ENCODE measurements around the gene TPRN. TPM values are rescaled to one million over a fixed set of nuclear protein-coding genes. Genes with fewer than 3 reads are reported as not detected.

The TPRN gene
- total and polyA plus RNA-seq, 2 of the 4 experiments (the other 2 are of a cell fraction): 1.8 to 5.3 TPM

GRCh38 chr9:137164370-137165249 lies 35.9 kb downstream of the TPRN start:
- Histone ChIP-seq H3K36me3 (ENCODE audit: control insufficient read depth, insufficient read depth, low read length) (no peaks in the 10 kb centered on the region), H4K5ac (ENCODE audit: low read depth, low read length) (no peak overlapping the region), H3K23ac (ENCODE audit: low read depth, low read length) (no peak overlapping the region), H3K4me1 (ENCODE audit: control insufficient read depth, insufficient read depth, low read length) (peaks cover 4% of the 10 kb centered on the region; the same call in 1 of the 2 replicates), H2AK9ac (replicated peaks; ENCODE audit: low read depth, low read length, poor library complexity) (no peak overlapping the region), H3K18ac (ENCODE audit: low read depth, low read length) (no peak overlapping the region), H4K91ac (ENCODE audit: insufficient read depth, low read depth, low read length) (no peak overlapping the region), H2AFZ (replicated peaks; ENCODE audit: low read length, poor library complexity) (no peak overlapping the region), H3K9me3 (ENCODE audit: control insufficient read depth, insufficient read depth, low read length) (no peaks in the 10 kb centered on the region), H2BK20ac (ENCODE audit: low read depth, low read length) (no peak overlapping the region), H3K79me1 (ENCODE audit: low read depth in 1 of 2, low read length in 2 of 2) (no peaks in the 10 kb centered on the region), H3K4me3 (ENCODE audit: insufficient read depth, low read depth, low read length) (no peak overlapping the region), H3K27me3 (ENCODE audit: control insufficient read depth, insufficient read depth, low read length) (peaks cover 89% of the 10 kb centered on the region), H3K27ac (ENCODE audit: insufficient read depth, low read length) (no peak overlapping the region), H3K9me1 (ENCODE audit: insufficient read depth, low read length) (no peaks in the 10 kb centered on the region), H3K56ac (ENCODE audit: extremely low read depth, insufficient read depth, low read length) (no peak overlapping the region), H2BK120ac (ENCODE audit: low read depth, low read length) (no peak overlapping the region), H3K4me2 (ENCODE audit: low read depth, low read length) (no peak overlapping the region), H3K4ac (ENCODE audit: low read depth, low read length) (no peak overlapping the region), H3K14ac (replicated peaks; ENCODE audit: low read depth, low read length) (no peak overlapping the region), H3K9ac (ENCODE audit: low read depth, low read length) (no peak overlapping the region), H2BK5ac (ENCODE audit: low read depth, low read length, poor library complexity, severe bottlenecking) (no peak overlapping the region), H4K8ac (ENCODE audit: low read depth in 2 of 2, low read length in 2 of 2) (no peak overlapping the region), H2AK5ac (ENCODE audit: low read depth, low read length) (no peak overlapping the region), H4K20me1 (ENCODE audit: insufficient read depth, low read length) (no peaks in the 10 kb centered on the region), H2BK15ac (ENCODE audit: low read depth, low read length) (no peak overlapping the region)
- dilution Hi-C loops (cut with HindIII; ENCODE audit: low sequenced_read_pairs, unreplicated experiment) (no loop called here), in situ Hi-C loops (cut with MboI; ENCODE audit: low sequenced_read_pairs) (no loop called here), intact Hi-C loops (cut with micrococcal nuclease) (no loop called here)
- no peak for ATAC-seq (ENCODE audit: low read depth)
- CTCF ChIA-PET: no interaction called here
- 25% methylated on average over 5 of the region's 34 CpGs; no CpG with 5 or more reads in 1 of the 2 experiments for WGBS, 2 experiments (ENCODE audit: extremely low coverage in 2 of 2, insufficient read length in 1 of 2)
- TF ChIP-seq, protein P1, sequence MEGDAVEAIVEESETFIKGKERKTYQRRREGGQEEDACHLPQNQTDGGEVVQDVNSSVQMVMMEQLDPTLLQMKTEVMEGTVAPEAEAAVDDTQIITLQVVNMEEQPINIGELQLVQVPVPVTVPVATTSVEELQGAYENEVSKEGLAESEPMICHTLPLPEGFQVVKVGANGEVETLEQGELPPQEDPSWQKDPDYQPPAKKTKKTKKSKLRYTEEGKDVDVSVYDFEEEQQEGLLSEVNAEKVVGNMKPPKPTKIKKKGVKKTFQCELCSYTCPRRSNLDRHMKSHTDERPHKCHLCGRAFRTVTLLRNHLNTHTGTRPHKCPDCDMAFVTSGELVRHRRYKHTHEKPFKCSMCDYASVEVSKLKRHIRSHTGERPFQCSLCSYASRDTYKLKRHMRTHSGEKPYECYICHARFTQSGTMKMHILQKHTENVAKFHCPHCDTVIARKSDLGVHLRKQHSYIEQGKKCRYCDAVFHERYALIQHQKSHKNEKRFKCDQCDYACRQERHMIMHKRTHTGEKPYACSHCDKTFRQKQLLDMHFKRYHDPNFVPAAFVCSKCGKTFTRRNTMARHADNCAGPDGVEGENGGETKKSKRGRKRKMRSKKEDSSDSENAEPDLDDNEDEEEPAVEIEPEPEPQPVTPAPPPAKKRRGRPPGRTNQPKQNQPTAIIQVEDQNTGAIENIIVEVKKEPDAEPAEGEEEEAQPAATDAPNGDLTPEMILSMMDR (conservative IDR thresholded peaks at IDR 0.05; ENCODE audit: low read depth, low read length): no peak
- TF ChIP-seq CEBPB (IDR thresholded peaks at IDR 0.05; ENCODE audit: low read depth, low read length) (no peak), POLR2A (IDR thresholded peaks at IDR 0.05; ENCODE audit: low read depth, low read length) (no peak), RAD21 (IDR thresholded peaks at IDR 0.05; ENCODE audit: low read length) (no peak), NFE2L2 (IDR thresholded peaks at IDR 0.05; ENCODE audit: low read depth, low read length) (no peak), MAZ (IDR thresholded peaks at IDR 0.05; ENCODE audit: borderline replicate concordance, low read depth, low read length) (no peak), RFX5 (IDR thresholded peaks at IDR 0.05; ENCODE audit: low read depth, low read length) (no peak)
- TF ChIP-seq, protein P2, sequence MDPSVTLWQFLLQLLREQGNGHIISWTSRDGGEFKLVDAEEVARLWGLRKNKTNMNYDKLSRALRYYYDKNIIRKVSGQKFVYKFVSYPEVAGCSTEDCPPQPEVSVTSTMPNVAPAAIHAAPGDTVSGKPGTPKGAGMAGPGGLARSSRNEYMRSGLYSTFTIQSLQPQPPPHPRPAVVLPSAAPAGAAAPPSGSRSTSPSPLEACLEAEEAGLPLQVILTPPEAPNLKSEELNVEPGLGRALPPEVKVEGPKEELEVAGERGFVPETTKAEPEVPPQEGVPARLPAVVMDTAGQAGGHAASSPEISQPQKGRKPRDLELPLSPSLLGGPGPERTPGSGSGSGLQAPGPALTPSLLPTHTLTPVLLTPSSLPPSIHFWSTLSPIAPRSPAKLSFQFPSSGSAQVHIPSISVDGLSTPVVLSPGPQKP (IDR thresholded peaks at IDR 0.05; ENCODE audit: borderline replicate concordance, low read depth, low read length): no peak
- TF ChIP-seq, protein P3, sequence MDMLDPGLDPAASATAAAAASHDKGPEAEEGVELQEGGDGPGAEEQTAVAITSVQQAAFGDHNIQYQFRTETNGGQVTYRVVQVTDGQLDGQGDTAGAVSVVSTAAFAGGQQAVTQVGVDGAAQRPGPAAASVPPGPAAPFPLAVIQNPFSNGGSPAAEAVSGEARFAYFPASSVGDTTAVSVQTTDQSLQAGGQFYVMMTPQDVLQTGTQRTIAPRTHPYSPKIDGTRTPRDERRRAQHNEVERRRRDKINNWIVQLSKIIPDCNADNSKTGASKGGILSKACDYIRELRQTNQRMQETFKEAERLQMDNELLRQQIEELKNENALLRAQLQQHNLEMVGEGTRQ (IDR thresholded peaks at IDR 0.05; ENCODE audit: low read depth, low read length): no peak
- DNase-seq: no peak
- no TSS peak for BruUV-seq (replicated peaks)
- POLR2A ChIA-PET (ENCODE audit: unreplicated experiment): no interaction called here
